HEK293 (cell line): ENCODE measurements around the gene AIFM3.

ENCODE experiments used
- CTCF ChIA-PET: fragments of 350-600 bp; formaldehyde crosslinking; extraction: SDS; loops from one replicate; lab custom pipeline; 2021; ENCODE audit warnings: antibody characterized with exemption; lab: Yijun Ruan, JAX
- POLR2A ChIA-PET: fragments of 300-600 bp; formaldehyde crosslinking; extraction: SDS; loops from one replicate; lab custom pipeline; 2020; ENCODE audit warnings: antibody characterized with exemption, inconsistent platforms; lab: Yijun Ruan, JAX
- H3K27ac ChIP-seq: fragments of 200-500 bp; sonication (Bioruptor generic); 2 replicates; pipeline ENCODE4 v1.5.1; 2014; ENCODE audit warnings: low read depth, low read length, control low read depth, inconsistent platforms; ENCODE audit errors: extremely low read depth
- H3K36me3 ChIP-seq, 2 experiments: fragments of 200-500 bp in 1 of 2; sonication (Bioruptor generic) in 1 of 2; 1 replicate in 1 of 2; 2 replicates in 1 of 2; pipeline ENCODE4 v1.5.1; 2014 to 2017; ENCODE audit warnings: inconsistent platforms in 2 of 2, low read length in 2 of 2; ENCODE audit not compliant: control insufficient read depth in 2 of 2, insufficient read depth in 1 of 2
- H3K4me1 ChIP-seq: fragments of 200-500 bp; sonication (Bioruptor generic); 2 replicates; pipeline ENCODE4 v1.5.1; 2014; ENCODE audit warnings: mild to moderate bottlenecking, low read length, inconsistent platforms; ENCODE audit not compliant: control insufficient read depth, insufficient read depth
- H3K4me3 ChIP-seq: 2 replicates; pipeline ENCODE4 v1.5.1; 2011; ENCODE audit warnings: low read depth, mild to moderate bottlenecking, control low read depth, low read length, moderate library complexity
- H3K9me3 ChIP-seq: fragments of 200-500 bp; sonication (Bioruptor generic); 2 replicates; pipeline ENCODE4 v1.5.1; 2014; ENCODE audit warnings: low read depth, low read length, inconsistent platforms; ENCODE audit not compliant: control insufficient read depth, insufficient read depth
- BCL6B ChIP-seq: fragments of 450-650 bp; formaldehyde crosslinking; IDR thresholded peaks from 2 replicates; pipeline ENCODE4 v1.5.1; 2017; ENCODE audit warnings: missing biosample characterization, missing genetic modification characterization
- CTCF ChIP-seq: fragments of 450-650 bp; formaldehyde crosslinking; IDR thresholded peaks from 2 replicates; pipeline ENCODE4 v1.5.1; 2016; ENCODE audit warnings: missing biosample characterization, missing genetic modification characterization
- EGR2 ChIP-seq: fragments of 450-650 bp; formaldehyde crosslinking; IDR thresholded peaks from 2 replicates; pipeline ENCODE4 v1.5.1; 2016; ENCODE audit warnings: low read depth, missing biosample characterization, missing genetic modification characterization
- GLIS1 ChIP-seq: fragments of 450-650 bp; formaldehyde crosslinking; IDR thresholded peaks from 2 replicates; pipeline ENCODE4 v1.5.1; 2016; ENCODE audit warnings: missing biosample characterization, missing genetic modification characterization
- GLIS2 ChIP-seq: fragments of 450-650 bp; formaldehyde crosslinking; IDR thresholded peaks from 2 replicates; pipeline ENCODE4 v1.5.1; 2016; ENCODE audit warnings: missing biosample characterization, missing genetic modification characterization
- KLF9 ChIP-seq: fragments of 450-650 bp; formaldehyde crosslinking; IDR thresholded peaks from 2 replicates; pipeline ENCODE4 v1.5.1; 2016; ENCODE audit warnings: missing biosample characterization, missing genetic modification characterization, low read depth
- OVOL3 ChIP-seq: fragments of 450-650 bp; formaldehyde crosslinking; IDR thresholded peaks from 2 replicates; pipeline ENCODE4 v1.5.1; 2016; ENCODE audit warnings: missing biosample characterization, missing genetic modification characterization
- RBAK ChIP-seq: fragments of 450-650 bp; formaldehyde crosslinking; IDR thresholded peaks from 2 replicates; pipeline ENCODE4 v1.5.1; 2016; ENCODE audit warnings: missing biosample characterization, missing genetic modification characterization
- SALL2 ChIP-seq: fragments of 450-650 bp; formaldehyde crosslinking; IDR thresholded peaks from 2 replicates; pipeline ENCODE4 v1.5.0; 2017; ENCODE audit warnings: missing biosample characterization, mild to moderate bottlenecking, missing genetic modification characterization, borderline replicate concordance
- TCF7L2 ChIP-seq: IDR thresholded peaks from 2 replicates; pipeline ENCODE4 v1.6.1; 2011; ENCODE audit warnings: low read depth, mild to moderate bottlenecking, inconsistent platforms, low read length, moderate library complexity, borderline replicate concordance
- ZBTB6 ChIP-seq: fragments of 450-650 bp; formaldehyde crosslinking; IDR thresholded peaks from 2 replicates; pipeline ENCODE4 v1.5.1; 2017; ENCODE audit warnings: missing biosample characterization, missing genetic modification characterization
- ZBTB8A ChIP-seq: fragments of 450-650 bp; formaldehyde crosslinking; IDR thresholded peaks from 2 replicates; pipeline ENCODE4 v1.5.1; 2016; ENCODE audit warnings: missing biosample characterization, missing genetic modification characterization
- ZIC2 ChIP-seq: fragments of 450-650 bp; formaldehyde crosslinking; IDR thresholded peaks from 2 replicates; pipeline ENCODE4 v1.5.1; 2016; ENCODE audit warnings: missing biosample characterization, missing genetic modification characterization
- ZNF132 ChIP-seq: fragments of 450-650 bp; formaldehyde crosslinking; IDR thresholded peaks from 2 replicates; pipeline ENCODE4 v1.5.1; 2017; ENCODE audit warnings: missing biosample characterization, missing genetic modification characterization, borderline replicate concordance
- ZNF157 ChIP-seq: fragments of 450-650 bp; formaldehyde crosslinking; IDR thresholded peaks from 2 replicates; pipeline ENCODE4 v1.5.1; 2016; ENCODE audit warnings: missing biosample characterization, missing genetic modification characterization
- ZNF16 ChIP-seq: fragments of 450-650 bp; formaldehyde crosslinking; IDR thresholded peaks from 2 replicates; pipeline ENCODE4 v1.5.1; 2016; ENCODE audit warnings: low read depth, missing biosample characterization, missing genetic modification characterization
- ZNF23 ChIP-seq: fragments of 450-650 bp; formaldehyde crosslinking; IDR thresholded peaks from 2 replicates; pipeline ENCODE4 v1.5.1; 2016; ENCODE audit warnings: missing biosample characterization, missing genetic modification characterization, borderline replicate concordance
- ZNF280D ChIP-seq: fragments of 450-650 bp; formaldehyde crosslinking; IDR thresholded peaks from 2 replicates; pipeline ENCODE4 v1.5.1; 2016; ENCODE audit warnings: missing biosample characterization, missing genetic modification characterization
- ZNF335 ChIP-seq: fragments of 450-650 bp; formaldehyde crosslinking; conservative IDR thresholded peaks from 2 replicates; pipeline ENCODE4 v1.5.1; 2016; ENCODE audit warnings: missing biosample characterization, missing genetic modification characterization
- ZNF394 ChIP-seq: fragments of 450-650 bp; formaldehyde crosslinking; IDR thresholded peaks from 2 replicates; pipeline ENCODE4 v1.5.1; 2016; ENCODE audit warnings: missing biosample characterization, missing genetic modification characterization, mild to moderate bottlenecking, moderate library complexity, borderline replicate concordance
- ZNF473 ChIP-seq: fragments of 450-650 bp; formaldehyde crosslinking; IDR thresholded peaks from 2 replicates; pipeline ENCODE4 v1.5.1; 2017; ENCODE audit warnings: missing biosample characterization, missing genetic modification characterization
- ZNF501 ChIP-seq: fragments of 450-650 bp; formaldehyde crosslinking; IDR thresholded peaks from 2 replicates; pipeline ENCODE4 v1.5.1; 2016; ENCODE audit warnings: missing biosample characterization, missing genetic modification characterization
- ZNF558 ChIP-seq: fragments of 450-650 bp; formaldehyde crosslinking; IDR thresholded peaks from 2 replicates; pipeline ENCODE4 v1.5.1; 2016; ENCODE audit warnings: missing biosample characterization, missing genetic modification characterization
- ZNF600 ChIP-seq: fragments of 450-650 bp; formaldehyde crosslinking; IDR thresholded peaks from 2 replicates; pipeline ENCODE4 v1.5.1; 2016; ENCODE audit warnings: missing biosample characterization, missing genetic modification characterization
- ZNF626 ChIP-seq: fragments of 450-650 bp; sonication (Bioruptor Pico); formaldehyde crosslinking; IDR thresholded peaks from 2 replicates; pipeline ENCODE4 v1.5.1; 2018; ENCODE audit warnings: missing biosample characterization, missing genetic modification characterization, inconsistent platforms
- ZNF629 ChIP-seq: fragments of 450-650 bp; formaldehyde crosslinking; IDR thresholded peaks from 2 replicates; pipeline ENCODE4 v1.5.1; 2017; ENCODE audit warnings: missing biosample characterization, missing genetic modification characterization
- ZNF692 ChIP-seq: fragments of 450-650 bp; formaldehyde crosslinking; IDR thresholded peaks from 2 replicates; pipeline ENCODE4 v1.5.1; 2016; ENCODE audit warnings: missing biosample characterization, missing genetic modification characterization
- ZNF747 ChIP-seq: fragments of 450-650 bp; formaldehyde crosslinking; IDR thresholded peaks from 2 replicates; pipeline ENCODE4 v1.5.1; 2016; ENCODE audit warnings: missing biosample characterization, missing genetic modification characterization
- ZNF776 ChIP-seq: fragments of 450-650 bp; formaldehyde crosslinking; IDR thresholded peaks from 2 replicates; pipeline ENCODE4 v1.5.0; 2017; ENCODE audit warnings: missing biosample characterization, missing genetic modification characterization, borderline replicate concordance
- ZNF777 ChIP-seq: fragments of 450-650 bp; formaldehyde crosslinking; IDR thresholded peaks from 2 replicates; pipeline ENCODE4 v1.5.1; 2017; ENCODE audit warnings: missing biosample characterization, missing genetic modification characterization, borderline replicate concordance
- ZSCAN16 ChIP-seq: fragments of 450-650 bp; formaldehyde crosslinking; IDR thresholded peaks from 2 replicates; pipeline ENCODE4 v1.5.1; 2016; ENCODE audit warnings: missing biosample characterization, missing genetic modification characterization
- ZXDB ChIP-seq: fragments of 450-650 bp; formaldehyde crosslinking; IDR thresholded peaks from 2 replicates; pipeline ENCODE4 v1.5.1; 2016; ENCODE audit warnings: missing biosample characterization, missing genetic modification characterization

The AIFM3 gene

GRCh38 chr22:20967697-20968211 lies 699 bp downstream of the AIFM3 start:
- H3K9me3 ChIP-seq: no peaks in the 10 kb centered on the region
- POLR2A ChIA-PET: interaction anchor here (3.4 kb wide), 1 partner anchor 15 kb away, joined by 19 read pairs; the partner anchor contains the start of gene LZTR1
- H3K4me1 ChIP-seq: no peaks in the 10 kb centered on the region
- no peaks in the 10 kb centered on the region for H3K36me3 ChIP-seq
- CTCF ChIA-PET: interaction anchor here (0.7 to 1.9 kb wide), 5 partner anchors 8 to 101 kb away, joined by 3 to 8 read pairs (median 4); partner anchors contain the start of gene LZTR1
- no peak overlapping the region for H3K27ac ChIP-seq
- no peak overlapping the region for H3K4me3 ChIP-seq
- TF ChIP-seq CTCF (tag by site-specific recombination): no peak
- no peak for TF ChIP-seq ZNF23 (tag by site-specific recombination)
- TF ChIP-seq ZNF473 (tag by site-specific recombination): no peak
- TF ChIP-seq ZNF335 (tag by site-specific recombination): no peak
- no peak for TF ChIP-seq EGR2 (tag by site-specific recombination)
- TF ChIP-seq ZNF776: no peak
- TF ChIP-seq KLF9 (tag by site-specific recombination): no peak
- no peak for TF ChIP-seq ZSCAN16 (tag by site-specific recombination)
- no peak for TF ChIP-seq SALL2 (tag by site-specific recombination)
- no peak for TF ChIP-seq ZNF777 (tag by site-specific recombination)
- no peak for TF ChIP-seq ZNF501
- TF ChIP-seq ZNF692 (tag by site-specific recombination): no peak
- no peak for TF ChIP-seq ZNF280D (tag by site-specific recombination)
- TF ChIP-seq ZNF157: no peak
- no peak for TF ChIP-seq ZNF558
- TF ChIP-seq GLIS1 (tag by site-specific recombination): peak; percentile 55
- TF ChIP-seq ZIC2: peak; percentile 68
- TF ChIP-seq ZNF132 (tag by site-specific recombination): no peak
- TF ChIP-seq ZNF629 (tag by site-specific recombination): no peak
- no peak for TF ChIP-seq ZNF394 (tag by site-specific recombination)
- no peak for TF ChIP-seq RBAK
- no peak for TF ChIP-seq ZXDB (tag by site-specific recombination)
- TF ChIP-seq ZNF16 (tag by site-specific recombination): no peak
- TF ChIP-seq TCF7L2: no peak
- no peak for TF ChIP-seq ZNF626 (tag by site-specific recombination)
- peak; percentile 98 for TF ChIP-seq ZBTB6 (tag by site-specific recombination)
- TF ChIP-seq ZBTB8A (tag by site-specific recombination): no peak
- no peak for TF ChIP-seq ZNF600 (tag by site-specific recombination)
- TF ChIP-seq ZNF747 (tag by site-specific recombination): no peak
- TF ChIP-seq BCL6B (tag by site-specific recombination): no peak
- TF ChIP-seq OVOL3: no peak
- peak; percentile 50; the same call in 1 of the 2 replicates for TF ChIP-seq GLIS2 (tag by site-specific recombination)
